Gastroesophageal sphincter (tissue), 3 donors: ENCODE measurements around the gene PCSK1N.

Experiments used
- EP300 ChIP-seq: sonication (generic); formaldehyde crosslinking; IDR thresholded peaks from one replicate; pipeline ENCODE4 v1.6.1; 2017; ENCODE audit warnings: antibody characterized with exemption, mild to moderate bottlenecking
- POLR2A ChIP-seq, 2 donors: fragments of 450-650 bp; IDR thresholded peaks; one replicate each; pipeline ENCODE4 v1.6.1; 2017; ENCODE audit warnings: antibody characterized with exemption in 2 of 2, mild to moderate bottlenecking in 2 of 2, moderate library complexity in 1 of 2
- POLR2AphosphoS5 ChIP-seq: sonication (generic); formaldehyde crosslinking; IDR thresholded peaks from one replicate; pipeline ENCODE4 v1.6.1; 2017; ENCODE audit warnings: antibody characterized with exemption
- TF ChIP-seq, protein P1 (sequence below), 4 experiments: fragments of 200-600 bp in 2 of 4; fragments of 450-650 bp in 2 of 4; sonication (generic) in 1 of 4; IDR thresholded peaks; one replicate each; pipeline ENCODE4 v1.5.1; 2017 to 2019; ENCODE audit warnings: antibody characterized with exemption in 4 of 4, mild to moderate bottlenecking in 2 of 4, moderate library complexity in 2 of 4

DNA sequence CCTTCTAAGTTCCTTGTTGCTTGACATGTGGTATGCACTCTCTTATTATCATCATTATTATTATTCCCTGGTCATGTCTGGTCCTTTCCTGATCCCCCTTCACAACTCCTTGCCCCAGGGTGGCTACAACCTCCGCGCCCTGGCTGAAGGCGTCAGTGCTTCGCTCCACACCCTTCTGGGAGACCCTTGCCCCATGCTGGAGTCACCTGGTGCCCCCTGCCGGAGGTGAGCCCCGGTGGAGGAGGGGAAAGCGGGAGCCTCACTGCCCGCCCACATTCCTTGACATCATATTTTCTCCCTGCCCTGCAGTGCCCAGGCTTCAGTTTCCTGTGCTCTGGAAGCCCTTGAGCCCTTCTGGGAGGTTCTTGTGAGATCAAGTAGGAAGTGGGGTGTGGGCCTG, 20.1 kb downstream of the PCSK1N start:
- TF ChIP-seq, protein P1, sequence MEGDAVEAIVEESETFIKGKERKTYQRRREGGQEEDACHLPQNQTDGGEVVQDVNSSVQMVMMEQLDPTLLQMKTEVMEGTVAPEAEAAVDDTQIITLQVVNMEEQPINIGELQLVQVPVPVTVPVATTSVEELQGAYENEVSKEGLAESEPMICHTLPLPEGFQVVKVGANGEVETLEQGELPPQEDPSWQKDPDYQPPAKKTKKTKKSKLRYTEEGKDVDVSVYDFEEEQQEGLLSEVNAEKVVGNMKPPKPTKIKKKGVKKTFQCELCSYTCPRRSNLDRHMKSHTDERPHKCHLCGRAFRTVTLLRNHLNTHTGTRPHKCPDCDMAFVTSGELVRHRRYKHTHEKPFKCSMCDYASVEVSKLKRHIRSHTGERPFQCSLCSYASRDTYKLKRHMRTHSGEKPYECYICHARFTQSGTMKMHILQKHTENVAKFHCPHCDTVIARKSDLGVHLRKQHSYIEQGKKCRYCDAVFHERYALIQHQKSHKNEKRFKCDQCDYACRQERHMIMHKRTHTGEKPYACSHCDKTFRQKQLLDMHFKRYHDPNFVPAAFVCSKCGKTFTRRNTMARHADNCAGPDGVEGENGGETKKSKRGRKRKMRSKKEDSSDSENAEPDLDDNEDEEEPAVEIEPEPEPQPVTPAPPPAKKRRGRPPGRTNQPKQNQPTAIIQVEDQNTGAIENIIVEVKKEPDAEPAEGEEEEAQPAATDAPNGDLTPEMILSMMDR (IDR thresholded peaks at IDR 0.05), result no peak
- no peak for TF ChIP-seq POLR2A (IDR thresholded peaks at IDR 0.05)
- no peak for TF ChIP-seq POLR2AphosphoS5
- TF ChIP-seq EP300, result no peak
